Measurements from ENCODE around the gene ESYT2. TPM values are rescaled to one million over a fixed set of nuclear protein-coding genes. Genes with fewer than 3 reads are reported as not detected.

ESYT2 gene
- total and polyA plus RNA-seq, 4 donors: 16.4 to 83.0 (median 58.0) TPM

DNA sequence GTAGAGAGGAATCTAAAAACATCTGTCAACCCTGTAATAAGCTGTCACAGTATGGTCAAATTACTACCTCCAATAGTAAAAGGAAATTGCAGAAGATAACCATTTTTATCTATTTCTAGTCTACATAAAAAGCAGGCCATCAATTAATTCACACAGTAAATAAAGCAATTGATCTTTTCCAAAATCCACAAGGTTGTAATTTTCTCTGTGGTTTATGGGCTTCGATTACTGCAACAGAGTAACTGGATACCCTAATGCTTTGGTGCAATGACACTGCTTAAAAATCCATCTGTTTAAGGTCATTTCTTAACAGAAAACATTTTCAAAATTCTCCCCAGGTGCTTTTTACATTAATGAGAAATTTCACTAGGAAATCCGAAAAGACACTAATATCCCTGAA, 23.9 kb downstream of the ESYT2 start:
- WGBS, 2 donors: 92% methylated on average over 2 of the region's 2 CpGs
- Histone ChIP-seq H3K27ac (ENCODE audit: low read depth in 1 of 2, low read length in 1 of 2) (no peak overlapping the region), H3K4me1 (ENCODE audit: control insufficient read depth in 5 of 5, insufficient read depth in 5 of 5, low read length in 5 of 5) (peaks cover 0 to 6% (median 2%) of the 10 kb centered on the region in 5 donors), H3K9me3 (ENCODE audit: control insufficient read depth in 4 of 4, insufficient read depth in 3 of 4, low read length in 3 of 4) (no peaks in the 10 kb centered on the region), H3K27me3 (ENCODE audit: control insufficient read depth in 3 of 3, insufficient read depth in 3 of 3, low read length in 2 of 3) (no peaks in the 10 kb centered on the region), H3K36me3 (ENCODE audit: control insufficient read depth in 4 of 4, insufficient read depth in 4 of 4, low read length in 4 of 4) (peaks cover 0 to 8% (median 1%) of the 10 kb centered on the region in 4 donors), H3K9ac (ENCODE audit: insufficient read depth in 1 of 2, low read length in 2 of 2) (no peak overlapping the region), H3K4me3 (no peak overlapping the region)
- ATAC-seq (ENCODE audit: insufficient read depth, low FRiP score) (no peak), DNase-seq (no peak)
- TF ChIP-seq, protein P1, sequence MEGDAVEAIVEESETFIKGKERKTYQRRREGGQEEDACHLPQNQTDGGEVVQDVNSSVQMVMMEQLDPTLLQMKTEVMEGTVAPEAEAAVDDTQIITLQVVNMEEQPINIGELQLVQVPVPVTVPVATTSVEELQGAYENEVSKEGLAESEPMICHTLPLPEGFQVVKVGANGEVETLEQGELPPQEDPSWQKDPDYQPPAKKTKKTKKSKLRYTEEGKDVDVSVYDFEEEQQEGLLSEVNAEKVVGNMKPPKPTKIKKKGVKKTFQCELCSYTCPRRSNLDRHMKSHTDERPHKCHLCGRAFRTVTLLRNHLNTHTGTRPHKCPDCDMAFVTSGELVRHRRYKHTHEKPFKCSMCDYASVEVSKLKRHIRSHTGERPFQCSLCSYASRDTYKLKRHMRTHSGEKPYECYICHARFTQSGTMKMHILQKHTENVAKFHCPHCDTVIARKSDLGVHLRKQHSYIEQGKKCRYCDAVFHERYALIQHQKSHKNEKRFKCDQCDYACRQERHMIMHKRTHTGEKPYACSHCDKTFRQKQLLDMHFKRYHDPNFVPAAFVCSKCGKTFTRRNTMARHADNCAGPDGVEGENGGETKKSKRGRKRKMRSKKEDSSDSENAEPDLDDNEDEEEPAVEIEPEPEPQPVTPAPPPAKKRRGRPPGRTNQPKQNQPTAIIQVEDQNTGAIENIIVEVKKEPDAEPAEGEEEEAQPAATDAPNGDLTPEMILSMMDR (IDR thresholded peaks at IDR 0.05; ENCODE audit: control extremely low read depth, extremely low read depth): no peak

DNA sequence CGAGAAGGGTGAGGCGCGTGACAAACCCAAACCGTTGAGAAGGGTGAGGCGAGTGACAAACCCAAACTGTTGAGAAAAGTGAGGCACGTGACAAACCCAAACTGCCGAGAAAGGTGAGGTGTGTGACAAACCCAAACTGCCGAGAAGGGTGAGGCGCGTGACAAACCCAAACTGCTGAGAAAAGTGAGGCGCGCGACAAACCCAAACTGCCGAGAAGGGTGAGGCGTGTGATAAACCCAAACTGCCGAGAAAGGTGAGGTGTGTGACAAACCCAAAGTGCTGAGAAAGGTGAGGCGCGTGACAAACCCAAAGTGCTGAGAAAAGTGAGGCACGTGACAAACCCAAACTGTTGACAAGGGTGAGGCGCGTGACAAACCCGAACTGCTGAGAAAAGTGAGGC, 25.0 kb downstream of the ESYT2 start:
- TF ChIP-seq, protein P1 (IDR thresholded peaks at IDR 0.05; ENCODE audit: control extremely low read depth, extremely low read depth): no peak
- H3K27ac ChIP-seq (ENCODE audit: low read depth in 1 of 2, low read length in 1 of 2): no peak overlapping the region

DNA sequence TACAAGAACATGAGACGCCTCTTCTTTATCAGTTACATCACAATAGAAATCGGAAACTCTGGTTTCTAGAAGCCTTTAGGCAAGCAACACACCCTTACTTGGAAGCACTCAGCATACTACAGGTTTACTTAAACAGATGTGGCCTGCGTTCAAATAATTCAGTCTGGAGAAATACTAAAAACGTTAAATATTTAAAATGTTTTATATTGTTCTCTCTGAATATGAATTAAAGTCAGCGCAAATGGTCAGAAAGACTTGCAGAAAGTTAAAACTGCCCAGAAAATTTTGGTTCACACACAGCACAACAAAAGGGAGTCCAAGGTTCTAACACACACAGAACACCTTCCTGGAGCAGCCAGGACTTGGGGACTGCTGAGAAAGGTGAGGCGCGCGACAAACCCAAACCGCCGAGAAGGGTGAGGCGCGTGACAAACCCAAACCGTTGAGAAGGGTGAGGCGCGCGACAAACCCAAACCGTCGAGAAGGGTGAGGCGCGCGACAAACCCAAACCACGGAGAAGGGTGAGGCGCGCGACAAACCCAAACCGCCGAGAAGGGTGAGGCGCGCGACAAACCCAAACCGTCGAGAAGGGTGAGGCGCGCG, 25.8 kb downstream of the ESYT2 start:
- no peak for ATAC-seq (ENCODE audit: insufficient read depth, low FRiP score)
- WGBS, 2 donors: 80 to 85% methylated on average over 29 to 32 of the region's 35 CpGs
- Histone ChIP-seq H3K4me1 (ENCODE audit: control insufficient read depth in 5 of 5, insufficient read depth in 5 of 5, low read length in 5 of 5) (peaks cover 0 to 4% (median 2%) of the 10 kb centered on the region in 5 donors), H3K36me3 (ENCODE audit: control insufficient read depth in 4 of 4, insufficient read depth in 4 of 4, low read length in 4 of 4) (peaks cover 0 to 8% (median 1%) of the 10 kb centered on the region in 4 donors), H3K27me3 (ENCODE audit: control insufficient read depth in 3 of 3, insufficient read depth in 3 of 3, low read length in 2 of 3) (no peaks in the 10 kb centered on the region), H3K9ac (ENCODE audit: insufficient read depth in 1 of 2, low read length in 2 of 2) (no peak overlapping the region), H3K9me3 (ENCODE audit: control insufficient read depth in 4 of 4, insufficient read depth in 3 of 4, low read length in 3 of 4) (no peaks in the 10 kb centered on the region), H3K27ac (ENCODE audit: low read depth in 1 of 2, low read length in 1 of 2) (peak overlapping the region in 1 of 2 donors; percentile 59), H3K4me3 (no peak overlapping the region)
- no peak for DNase-seq
- TF ChIP-seq, protein P1 (IDR thresholded peaks at IDR 0.05; ENCODE audit: control extremely low read depth, extremely low read depth): no peak

More for the DNA sequence above, 25.0 kb downstream of the ESYT2 start:
- Histone ChIP-seq H3K9me3 (ENCODE audit: control insufficient read depth in 4 of 4, insufficient read depth in 3 of 4, low read length in 3 of 4) (no peaks in the 10 kb centered on the region), H3K4me3 (no peak overlapping the region), H3K36me3 (ENCODE audit: control insufficient read depth in 4 of 4, insufficient read depth in 4 of 4, low read length in 4 of 4) (peaks cover 0 to 8% (median 1%) of the 10 kb centered on the region in 4 donors), H3K4me1 (ENCODE audit: control insufficient read depth in 5 of 5, insufficient read depth in 5 of 5, low read length in 5 of 5) (peaks cover 0 to 4% (median 2%) of the 10 kb centered on the region in 5 donors), H3K9ac (ENCODE audit: insufficient read depth in 1 of 2, low read length in 2 of 2) (no peak overlapping the region), H3K27me3 (ENCODE audit: control insufficient read depth in 3 of 3, insufficient read depth in 3 of 3, low read length in 2 of 3) (no peaks in the 10 kb centered on the region)
- WGBS, 2 donors: 93 to 94% methylated on average over 22 of the region's 22 CpGs
- ATAC-seq (ENCODE audit: insufficient read depth, low FRiP score) (no peak), DNase-seq (no peak)

Data from lung (tissue), 12 donors.